ENCODE results near the gene C1GALT1C1.
"Not testable (repeated sequence)": the region's sequence is repeated elsewhere in the genome, so short reads cannot be mapped to it uniquely, and the experiment has no call there.

The C1GALT1C1 gene

GRCh38 chrX:120629667-120630537 lies at the start of gene C1GALT1C1:
Gene C1GALT1C1 (minus strand): TSS chrX:120630054. CDS start chrX:120627166, 2,888 bp downstream.
- DNase-seq = peak; percentile 92

DNA sequence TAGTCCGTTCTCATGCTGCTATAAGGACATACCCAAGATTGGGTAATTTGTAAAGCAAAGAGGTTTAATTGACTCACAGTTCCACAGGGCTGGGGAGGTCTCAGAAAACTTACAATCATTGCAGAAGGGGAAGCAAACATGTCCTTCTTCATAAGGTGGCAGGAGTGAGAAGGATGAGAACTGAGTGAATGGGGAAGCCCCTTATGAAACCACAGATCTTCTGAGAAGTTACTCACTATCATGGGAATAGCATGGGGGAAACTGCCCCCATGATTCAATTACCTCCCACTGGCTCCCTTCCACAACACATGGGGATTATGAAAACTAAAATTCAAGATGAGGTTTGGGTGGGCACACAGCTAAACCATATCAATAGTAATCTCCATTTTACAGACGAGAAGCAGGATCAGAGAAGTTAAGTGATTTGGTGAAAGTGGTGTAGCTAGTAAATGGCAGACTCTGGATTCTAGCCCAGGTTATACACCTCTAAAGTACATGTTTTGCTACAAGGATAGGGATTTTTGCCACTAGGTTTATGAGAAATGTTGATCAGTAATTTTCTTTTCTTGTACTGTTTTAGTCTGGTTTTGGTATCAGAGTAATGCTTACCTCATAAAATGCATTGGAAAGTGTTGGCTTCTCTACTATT lies 47.3 kb upstream of the C1GALT1C1 start:
- DNase-seq = no peak

DNA sequence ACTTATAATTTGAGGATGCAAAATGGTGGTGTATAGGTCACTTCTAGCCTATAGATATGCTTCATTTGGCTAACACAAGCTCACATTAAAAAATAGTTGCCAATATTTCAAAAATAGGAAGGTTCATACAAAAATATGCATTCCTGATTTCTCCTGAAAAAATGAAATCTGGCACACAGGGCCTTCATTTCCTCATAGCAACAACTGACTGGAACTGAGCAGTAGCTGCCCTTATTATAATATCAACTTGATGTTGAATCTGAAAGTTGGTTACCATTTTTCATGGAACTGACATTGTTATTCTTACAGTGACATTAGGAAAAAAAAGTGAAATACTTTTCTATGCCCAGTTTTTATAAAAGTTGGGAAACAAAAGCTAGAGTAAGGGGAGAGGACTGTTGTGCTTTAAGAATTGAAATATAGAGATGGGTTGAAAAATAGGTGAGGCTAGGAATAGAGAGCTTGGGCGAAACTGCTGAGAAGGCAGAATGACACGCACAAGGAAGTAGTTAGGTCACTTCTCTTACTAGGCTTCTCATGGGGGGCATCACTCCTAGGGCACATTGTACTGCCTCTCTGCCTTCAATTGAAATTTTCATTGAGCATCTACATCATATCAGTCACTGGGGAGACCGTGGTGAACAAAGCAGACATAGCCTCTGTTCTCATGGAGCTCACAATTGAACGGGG lies 43.1 kb upstream of the C1GALT1C1 start:
- no peak for DNase-seq

DNA sequence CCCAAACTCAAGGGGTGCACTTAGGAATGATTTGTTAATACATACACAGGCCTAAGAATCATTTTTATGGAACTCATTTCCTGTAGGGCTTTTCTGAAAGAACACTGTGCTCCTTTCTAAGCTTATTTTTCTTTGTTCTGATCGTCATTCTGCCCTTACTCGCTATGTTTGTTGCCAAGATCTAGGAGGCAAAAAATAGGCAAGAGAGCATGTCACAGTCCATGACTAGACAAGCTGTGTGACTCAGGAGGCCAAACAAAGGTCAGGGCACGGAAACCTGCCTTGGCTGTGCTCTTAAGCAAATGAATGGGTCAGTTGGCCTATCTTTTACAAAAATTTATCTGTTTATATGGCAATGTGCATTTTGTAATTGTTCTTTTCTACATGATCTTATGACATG lies 42.5 kb upstream of the C1GALT1C1 start:
- DNase-seq = no peak

GRCh38 chrX:120671963-120672362 lies 42.1 kb upstream of the C1GALT1C1 start:
- no peak for DNase-seq

- no peak for DNase-seq
Measured at GRCh38 chrX:120668357-120668756, 38.5 kb upstream of the C1GALT1C1 start.

- DNase-seq = not testable (repeated sequence)
Measured at GRCh38 chrX:120664535-120664934, 34.7 kb upstream of the C1GALT1C1 start.

DNA sequence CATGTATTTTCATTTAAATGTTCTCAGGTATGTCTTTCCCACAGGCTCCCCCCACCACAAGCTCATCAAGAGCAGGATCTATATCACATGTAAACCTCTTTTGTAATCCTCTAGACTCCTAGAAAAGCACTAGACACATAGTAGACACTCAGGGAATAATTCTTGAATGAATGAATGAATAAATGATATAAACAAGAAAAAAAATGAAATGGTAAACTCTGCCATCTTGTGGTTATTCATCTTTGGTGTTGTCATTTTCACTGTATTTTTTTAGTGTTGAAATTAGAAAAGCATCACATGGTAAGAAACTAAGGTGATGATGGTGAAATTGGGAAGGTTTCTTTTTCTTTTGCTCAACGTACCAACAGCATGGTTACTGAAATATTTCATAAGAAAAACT lies 34.2 kb upstream of the C1GALT1C1 start:
- DNase-seq = no peak

GRCh38 chrX:120662662-120663061 lies 32.8 kb upstream of the C1GALT1C1 start:
- DNase-seq = no peak

DNA sequence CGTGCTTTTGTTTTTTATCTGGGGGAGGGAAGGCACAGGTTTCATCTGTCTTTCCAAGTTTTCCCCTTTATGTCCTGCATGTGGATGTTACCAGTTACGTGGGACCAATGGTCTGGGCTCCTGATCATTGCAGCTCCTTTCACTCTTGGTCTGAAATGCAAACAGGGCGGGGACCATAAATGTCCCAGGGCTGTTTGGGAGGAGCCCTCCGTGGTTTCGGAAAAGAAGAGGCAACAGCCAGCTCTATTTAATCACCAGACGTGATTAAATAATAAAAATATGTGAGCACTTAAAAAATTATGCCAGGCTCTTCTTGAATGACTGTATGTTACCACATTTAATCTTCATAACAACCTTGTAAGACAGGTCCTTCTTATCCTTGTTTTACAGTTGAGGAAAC lies 30.8 kb upstream of the C1GALT1C1 start:
- DNase-seq = no peak

GRCh38 chrX:120653000-120653399 lies 23.1 kb upstream of the C1GALT1C1 start:
- no peak for DNase-seq

GRCh38 chrX:120652256-120652655 lies 22.4 kb upstream of the C1GALT1C1 start:
- not testable (repeated sequence) for DNase-seq

GRCh38 chrX:120647127-120647526 lies 17.3 kb upstream of the C1GALT1C1 start:
- DNase-seq = no peak

DNA sequence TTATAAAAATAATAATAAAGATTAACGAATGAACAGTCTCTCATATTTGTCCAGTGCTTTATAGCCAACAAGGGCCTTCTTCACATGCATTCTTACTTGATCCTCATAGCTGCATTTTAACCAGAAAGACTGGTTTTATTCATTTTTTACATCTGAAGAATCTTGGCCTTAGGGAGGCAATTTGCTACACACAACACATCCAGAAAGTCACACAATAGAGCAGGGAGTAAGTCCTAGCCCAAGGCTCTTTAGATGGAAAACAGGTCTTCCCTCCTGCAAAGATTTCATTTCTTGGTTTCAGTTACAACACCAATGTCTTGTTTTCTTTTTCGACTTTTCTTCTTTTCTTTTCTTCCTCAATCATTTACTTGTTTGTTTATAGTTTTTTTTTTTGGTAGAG lies 13.0 kb upstream of the C1GALT1C1 start:
- DNase-seq = no peak

- DNase-seq = no peak
Measured at GRCh38 chrX:120638619-120639018, 8.8 kb upstream of the C1GALT1C1 start.

DNA sequence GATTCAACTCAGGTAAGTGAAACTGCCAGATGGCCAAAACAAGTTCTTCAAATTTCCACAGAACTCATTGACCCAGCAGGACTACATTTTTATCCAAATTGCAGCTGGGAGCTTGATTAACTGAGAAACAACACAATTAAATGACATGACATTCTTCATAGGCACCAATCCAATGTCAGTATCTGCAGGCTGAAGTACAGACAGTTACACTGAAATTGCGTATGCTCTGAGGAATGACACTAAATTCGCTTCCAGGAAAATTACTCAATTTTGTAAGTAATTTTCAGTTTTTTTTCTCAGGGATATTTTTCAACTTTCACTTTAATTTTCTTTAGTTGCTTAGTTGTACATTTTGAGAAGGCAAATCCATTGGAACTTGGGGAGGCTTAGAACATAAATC lies 4.5 kb downstream of the C1GALT1C1 start:
- DNase-seq = no peak

GRCh38 chrX:120617996-120618630 lies 11.7 kb downstream of the C1GALT1C1 start:
- DNase-seq = no peak

DNA sequence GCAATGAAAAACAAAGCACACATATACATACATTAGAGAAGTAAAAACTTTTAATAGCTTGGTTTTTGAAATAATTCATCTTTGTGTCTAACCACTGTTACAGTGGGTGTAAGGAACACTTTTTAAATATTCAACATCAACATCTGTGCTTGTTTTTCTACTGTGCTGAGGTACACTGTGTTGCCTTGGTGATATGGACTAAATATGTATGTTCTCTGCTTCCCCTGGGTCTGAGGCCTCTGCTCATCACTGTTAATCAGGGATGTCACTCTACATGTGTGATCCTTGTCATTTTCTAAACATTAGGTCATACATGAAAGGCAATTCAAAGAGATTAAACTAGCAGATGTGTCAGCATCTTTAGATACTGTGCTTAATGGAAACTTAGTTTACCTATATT lies 15.0 kb downstream of the C1GALT1C1 start:
- DNase-seq = no peak

DNA sequence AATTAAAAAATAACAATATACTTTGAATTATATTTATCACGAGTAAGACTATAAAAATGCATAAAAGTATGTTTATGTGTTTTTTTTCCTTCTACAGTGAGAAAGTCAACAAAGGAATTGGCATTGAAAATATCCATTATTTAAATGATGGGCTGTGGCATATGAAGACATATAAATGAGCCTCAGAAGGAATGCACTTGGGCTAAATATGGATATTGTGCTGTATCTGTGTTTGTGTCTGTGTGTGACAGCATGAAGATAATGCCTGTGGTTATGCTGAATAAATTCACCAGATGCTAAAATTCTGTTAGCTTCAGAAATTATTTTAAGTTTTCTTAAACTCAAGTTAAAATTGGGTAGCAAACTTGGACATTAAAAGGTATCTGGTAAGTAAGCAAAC lies 17.8 kb downstream of the C1GALT1C1 start:
- no peak for DNase-seq

DNA sequence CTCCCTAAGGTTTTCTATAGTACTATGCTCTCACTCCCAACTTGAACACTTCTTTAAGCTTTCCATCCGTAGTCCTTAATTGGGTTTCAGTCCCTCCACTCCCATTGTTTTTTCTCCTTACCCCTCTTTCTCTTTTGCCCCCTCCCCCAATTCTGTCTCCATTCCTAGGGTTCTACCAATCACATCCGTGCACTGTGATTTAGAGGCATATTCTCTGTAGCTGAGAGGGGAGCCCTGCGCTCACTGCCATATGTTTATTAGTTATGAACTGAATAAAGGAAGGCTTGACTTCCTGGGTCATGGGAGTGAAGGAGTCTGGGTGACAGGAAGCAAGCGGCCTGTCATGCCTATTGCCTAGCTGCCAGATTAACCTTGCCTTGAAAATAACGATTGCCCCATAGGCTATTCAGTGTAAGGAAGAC lies 25.5 kb downstream of the C1GALT1C1 start:
- peak; percentile 9 for DNase-seq

DNA sequence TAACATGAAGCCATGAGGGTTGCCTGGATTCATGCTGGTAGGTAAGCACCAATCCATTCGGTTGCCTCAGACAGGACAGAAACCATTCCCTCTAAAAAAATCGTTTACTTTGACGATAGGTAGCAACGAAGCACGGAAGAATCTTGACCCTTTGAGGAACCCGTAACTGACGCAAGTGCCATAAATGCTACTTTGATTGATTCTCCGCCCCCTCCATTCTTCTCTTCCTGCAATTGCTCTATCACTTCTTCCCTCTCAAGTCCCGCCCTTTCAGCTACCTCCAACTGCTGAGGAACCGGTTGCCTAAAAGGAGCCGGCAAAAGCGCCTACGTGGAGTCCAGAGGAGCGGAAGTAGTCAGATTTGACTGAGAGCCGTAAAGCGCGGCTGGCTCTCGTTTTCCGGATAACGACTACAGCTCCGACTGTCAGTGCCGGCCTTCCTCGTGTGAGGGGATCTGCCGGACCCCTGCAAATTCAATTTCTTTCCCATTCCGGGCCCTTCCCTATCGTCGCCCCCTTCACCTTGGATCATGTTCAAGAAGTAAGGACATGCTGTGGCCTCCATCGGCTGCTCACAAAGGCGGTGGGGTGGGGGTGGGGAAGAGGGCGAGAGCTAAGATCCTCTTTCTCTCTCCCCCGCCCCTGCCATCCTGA lies 26.0 kb downstream of the C1GALT1C1 start, which contains the start of gene MCTS1:
MCTS1 (plus strand) TSS at position 395 of the 654 bp plus-strand sequence; CDS start at position 531, 136 bp downstream.
- peak; percentile 65 for DNase-seq

- no peak for DNase-seq
Measured at GRCh38 chrX:120585702-120586101, 44.2 kb downstream of the C1GALT1C1 start.
